ELF-1 (cell line): Measurements from ENCODE around the gene SLC25A4.
A peak's percentile ranks its signal among the peaks of the same experiment; 100 is the strongest.

Experiments
- DNase-seq: peaks from one replicate; pipeline ENCODE4 v3.0.0-alpha.2; 2016; ENCODE audit warnings: low read depth, low spot score

The SLC25A4 gene

GRCh38 chr4:185119927-185120630, 23.0 kb upstream of the SLC25A4 start:
- DNase-seq = no peak

- no peak for DNase-seq
Measured at GRCh38 chr4:185120631-185120946, 22.5 kb upstream of the SLC25A4 start.

GRCh38 chr4:185122681-185123345, 20.3 kb upstream of the SLC25A4 start:
- no peak for DNase-seq

GRCh38 chr4:185124006-185124405, 19.1 kb upstream of the SLC25A4 start:
- no peak for DNase-seq

- peak; percentile 63 for DNase-seq
Measured at GRCh38 chr4:185127021-185127925, 15.8 kb upstream of the SLC25A4 start.

GRCh38 chr4:185128272-185129119, 14.6 kb upstream of the SLC25A4 start:
- peak; percentile 70 for DNase-seq

GRCh38 chr4:185134307-185134869, 8.7 kb upstream of the SLC25A4 start:
- DNase-seq = no peak

- DNase-seq = no peak
Measured at GRCh38 chr4:185137233-185137925, 5.7 kb upstream of the SLC25A4 start.

- DNase-seq = no peak
Measured at GRCh38 chr4:185138161-185138560, 4.9 kb upstream of the SLC25A4 start.

- no peak for DNase-seq
Measured at GRCh38 chr4:185139736-185140135, 3.3 kb upstream of the SLC25A4 start.

GRCh38 chr4:185141777-185142176, 1.3 kb upstream of the SLC25A4 start:
- no peak for DNase-seq

GRCh38 chr4:185142564-185142911, 528 bp upstream of the SLC25A4 start:
- no peak for DNase-seq

- DNase-seq = no peak
Measured at GRCh38 chr4:185143601-185143969, 519 bp downstream of the SLC25A4 start.

GRCh38 chr4:185144601-185145240, 1.7 kb downstream of the SLC25A4 start:
- no peak for DNase-seq

- DNase-seq = no peak
Measured at GRCh38 chr4:185145572-185145971, 2.5 kb downstream of the SLC25A4 start.

- peak; percentile 90 for DNase-seq
Measured at GRCh38 chr4:185149392-185149791, 6.3 kb downstream of the SLC25A4 start.

- DNase-seq = no peak
Measured at GRCh38 chr4:185151296-185151695, 8.2 kb downstream of the SLC25A4 start.

GRCh38 chr4:185165605-185166063, 22.6 kb downstream of the SLC25A4 start:
- no peak for DNase-seq

- DNase-seq = no peak
Measured at GRCh38 chr4:185167234-185167633, 24.2 kb downstream of the SLC25A4 start.
